GM21447 (cell line): ENCODE results near the gene PGLYRP1.

ENCODE experiments used
- ATAC-seq: cut with Tn5 transposase; IDR thresholded peaks from one replicate; pipeline ENCODE4 v1.9.1; 2021; ENCODE audit not compliant: unreplicated experiment

PGLYRP1 gene

GRCh38 chr19:46033401-46033800, 10.5 kb upstream of the PGLYRP1 start:
- no peak for ATAC-seq

GRCh38 chr19:46032597-46033025, 9.8 kb upstream of the PGLYRP1 start:
- ATAC-seq, result no peak

- no peak for ATAC-seq
These were observed 9.1 kb upstream of the PGLYRP1 start for GRCh38 chr19:46031781-46032596.

- ATAC-seq, result no peak
These were observed 8.1 kb upstream of the PGLYRP1 start for GRCh38 chr19:46030812-46031550.

GRCh38 chr19:46025835-46026234, 3.0 kb upstream of the PGLYRP1 start:
- no peak for ATAC-seq

- no peak for ATAC-seq
These were observed 492 bp upstream of the PGLYRP1 start for GRCh38 chr19:46023311-46023779.

- no peak for ATAC-seq
These were observed 807 bp downstream of the PGLYRP1 start for GRCh38 chr19:46022061-46022430.

GRCh38 chr19:46021531-46022041, 1.3 kb downstream of the PGLYRP1 start:
- ATAC-seq, result no peak

- ATAC-seq, result no peak
These were observed 2.1 kb downstream of the PGLYRP1 start for GRCh38 chr19:46020819-46021125.

- no peak for ATAC-seq
These were observed 3.6 kb downstream of the PGLYRP1 start for GRCh38 chr19:46019270-46019669.

- ATAC-seq, result no peak
These were observed 4.1 kb downstream of the PGLYRP1 start for GRCh38 chr19:46018729-46019251.

GRCh38 chr19:46017874-46018675, 4.8 kb downstream of the PGLYRP1 start:
- ATAC-seq, result no peak

GRCh38 chr19:46017095-46017429, 5.8 kb downstream of the PGLYRP1 start:
- no peak for ATAC-seq

GRCh38 chr19:46016426-46017094, 6.3 kb downstream of the PGLYRP1 start:
- ATAC-seq, result no peak

GRCh38 chr19:46015687-46016425, 7.0 kb downstream of the PGLYRP1 start:
- ATAC-seq, result no peak

GRCh38 chr19:46014941-46015686, 7.7 kb downstream of the PGLYRP1 start:
- no peak for ATAC-seq

- ATAC-seq, result no peak
These were observed 8.3 kb downstream of the PGLYRP1 start for GRCh38 chr19:46014534-46014933.

- ATAC-seq, result no peak
These were observed 13.0 kb downstream of the PGLYRP1 start for GRCh38 chr19:46009530-46010510.
